Transverse colon (tissue), 4 donors: ENCODE results near the gene CRYBG2. TPM values are rescaled to one million over a fixed set of nuclear protein-coding genes. Genes with fewer than 3 reads are reported as not detected.

Experiments
- DNase-seq: peaks from one replicate; pipeline ENCODE4 v3.0.0-alpha.2; 2019
- H3K27ac ChIP-seq, 4 donors: fragments of 200-600 bp; sonication (generic); 2 replicates each; pipeline ENCODE4 v1.5.1; 2016 to 2018; ENCODE audit warnings: inconsistent platforms in 4 of 4
- H3K27me3 ChIP-seq: fragments of 200-600 bp; sonication (generic); 2 replicates; pipeline ENCODE4 v1.5.1; 2017; ENCODE audit warnings: inconsistent platforms
- H3K36me3 ChIP-seq, 4 donors: fragments of 200-600 bp; sonication (generic); 2 replicates each; pipeline ENCODE4 v1.5.1; 2017 to 2019; ENCODE audit warnings: inconsistent platforms in 4 of 4
- H3K4me1 ChIP-seq, 4 donors: fragments of 200-600 bp; sonication (generic); 2 replicates each; pipeline ENCODE4 v1.5.1; 2017 to 2020; ENCODE audit warnings: inconsistent platforms in 4 of 4
- H3K4me3 ChIP-seq, 4 donors: fragments of 200-600 bp; sonication (generic); 1 replicate in 1 of 4; 2 replicates in 3 of 4; pipeline versions ENCODE4 v1.5.1 to v1.6.1; 2017 to 2019; ENCODE audit warnings: inconsistent platforms in 4 of 4
- H3K9me3 ChIP-seq, 2 donors: fragments of 200-600 bp; sonication (generic); 2 replicates each; pipeline ENCODE4 v1.5.1; 2017 to 2019; ENCODE audit warnings: inconsistent platforms in 2 of 2
- CTCF ChIP-seq, 5 experiments: fragments of 200-600 bp in 3 of 5; fragments of 450-650 bp in 2 of 5; sonication (generic) in 3 of 5; IDR thresholded peaks; 1 replicate in 2 of 5; 2 replicates in 3 of 5; pipeline ENCODE4 v1.5.1; 2016 to 2017; ENCODE audit warnings: antibody characterized with exemption in 5 of 5, inconsistent platforms in 3 of 5, mild to moderate bottlenecking in 2 of 5, moderate library complexity in 1 of 5
- EP300 ChIP-seq: sonication (generic); formaldehyde crosslinking; IDR thresholded peaks from one replicate; pipeline ENCODE4 v1.6.1; 2017; ENCODE audit warnings: antibody characterized with exemption, low read depth
- POLR2A ChIP-seq: fragments of 450-650 bp; IDR thresholded peaks from one replicate; pipeline ENCODE4 v1.6.1; 2016; ENCODE audit warnings: antibody characterized with exemption, mild to moderate bottlenecking, moderate library complexity
- POLR2AphosphoS5 ChIP-seq, 3 donors: sonication (generic); formaldehyde crosslinking; IDR thresholded peaks; one replicate each; pipeline ENCODE4 v1.6.1; 2016; ENCODE audit warnings: antibody characterized with exemption in 3 of 3
- WGBS, 2 donors: methylation state at CpG; one replicate each; pipeline ENCODE4 v1.1.5; 2018; ENCODE audit warnings: low coverage in 1 of 2; 5-methylcytosine and 5-hydroxymethylcytosine counted together
- in situ Hi-C, 4 donors: fragments of 200-750 bp; cut with MboI; loops; one replicate each; pipeline versions ENCODE4 v1.15.0 to v1.15.1; 2017; ENCODE audit warnings: low sequenced_read_pairs in 3 of 4, low pct_ligation_motif_present in 1 of 4, low pct_unique_long_range_greater_than_20kb in 1 of 4
- intact Hi-C: fragments of 100-400 bp; cut with DNase I; formaldehyde crosslinking; loops from one replicate; pipeline ENCODE4 v1.15.1; 2023; ENCODE audit warnings: low total_unique reads
- total RNA-seq, 4 donors: library from RNA; depleted of rRNA; stranded (reverse); fragments of >200 nt; gene quantifications; one replicate each; pipeline ENCODE4 v1.1.0, GENCODE V29; 2016

Gene CRYBG2
- total RNA-seq, 4 donors from 2014 or later: 2.8 to 41.9 (median 22.3) TPM

GRCh38 chr1:26367441-26367840 is 13.5 kb upstream of the CRYBG2 start:
- H3K27me3 ChIP-seq: peaks cover 21% of the 10 kb centered on the region
- H3K9me3 ChIP-seq: no peaks in the 10 kb centered on the region
- intact Hi-C loops (no loop called here), in situ Hi-C loops (no loop called here)
- no peak for DNase-seq
- WGBS, 2 donors: 85% methylated on average over 6 of the region's 6 CpGs; no CpG with 5 or more reads in 1 of the 2 donors
- H3K36me3 ChIP-seq: no peaks in the 10 kb centered on the region
- H3K4me1 ChIP-seq: no peaks in the 10 kb centered on the region
- no peak overlapping the region for H3K27ac ChIP-seq
- H3K4me3 ChIP-seq: no peak overlapping the region
- TF ChIP-seq EP300 (no peak), POLR2A (no peak)

GRCh38 chr1:26364956-26365355 is 11.0 kb upstream of the CRYBG2 start:
- Histone ChIP-seq H3K36me3 (no peaks in the 10 kb centered on the region), H3K27ac (no peak overlapping the region), H3K4me1 (peaks cover 8 to 10% (median 10%) of the 10 kb centered on the region in 4 donors), H3K27me3 (peaks cover 46% of the 10 kb centered on the region), H3K9me3 (no peaks in the 10 kb centered on the region), H3K4me3 (no peak overlapping the region)
- no peak for TF ChIP-seq EP300
- TF ChIP-seq CTCF (IDR thresholded peaks at IDR 0.05): no peak
- no peak for TF ChIP-seq POLR2A
- TF ChIP-seq POLR2AphosphoS5 (IDR thresholded peaks at IDR 0.05): no peak
- in situ Hi-C loops: no loop called here
- DNase-seq: no peak
- WGBS, 2 donors: 62% methylated on average over 9 of the region's 9 CpGs; no CpG with 5 or more reads in 1 of the 2 donors
- intact Hi-C loops: no loop called here

- WGBS, 2 donors: 29 to 43% methylated on average over 9 to 26 of the region's 26 CpGs
- no peaks in the 10 kb centered on the region for H3K36me3 ChIP-seq
- peak; percentile 85 for DNase-seq
- peaks cover 48% of the 10 kb centered on the region for H3K27me3 ChIP-seq
- in situ Hi-C loops: no loop called here
- H3K9me3 ChIP-seq: no peaks in the 10 kb centered on the region
- TF ChIP-seq CTCF (IDR thresholded peaks at IDR 0.05) (peak; percentile 80 to 93 (median 91)), EP300 (no peak)
- H3K27ac ChIP-seq: no peak overlapping the region
- no peak overlapping the region for H3K4me3 ChIP-seq
- H3K4me1 ChIP-seq: peaks cover 11 to 18% (median 15%) of the 10 kb centered on the region in 4 donors
- intact Hi-C loops: no loop called here
Measured at GRCh38 chr1:26363549-26364448, 9.9 kb upstream of the CRYBG2 start.

GRCh38 chr1:26362331-26362730 is 8.4 kb upstream of the CRYBG2 start:
- in situ Hi-C loops: no loop called here
- 94% methylated on average over 3 of the region's 3 CpGs; no CpG with 5 or more reads in 1 of the 2 donors for WGBS, 2 donors
- peaks cover 48% of the 10 kb centered on the region for H3K27me3 ChIP-seq

More at GRCh38 chr1:26362331-26362730, 8.4 kb upstream of the CRYBG2 start:
- TF ChIP-seq CTCF (IDR thresholded peaks at IDR 0.05): no peak
- TF ChIP-seq POLR2AphosphoS5 (IDR thresholded peaks at IDR 0.05): no peak
- no peak for TF ChIP-seq EP300
- TF ChIP-seq POLR2A: no peak
- intact Hi-C loops: no loop called here
- Histone ChIP-seq H3K36me3 (no peaks in the 10 kb centered on the region), H3K9me3 (no peaks in the 10 kb centered on the region), H3K27ac (no peak overlapping the region), H3K4me3 (no peak overlapping the region), H3K4me1 (peaks cover 11 to 32% (median 22%) of the 10 kb centered on the region in 4 donors)
- no peak for DNase-seq
